GM12878 (cell line): ENCODE results near the gene MAGI2.

Experiments used
- CBFB ChIP-seq: IDR thresholded peaks from 2 replicates; pipeline ENCODE4 v1.6.1; 2016; ENCODE audit warnings: antibody characterized with exemption, low read depth
- EZH2 ChIP-seq: IDR thresholded peaks from 2 replicates; pipeline ENCODE4 v1.6.1; 2012; ENCODE audit warnings: low read depth, mild to moderate bottlenecking, control low read depth, inconsistent platforms, low read length, borderline replicate concordance; ENCODE audit not compliant: control insufficient read depth
- HDAC6 ChIP-seq: fragments of 200-600 bp; sonication (generic); IDR thresholded peaks from one replicate; pipeline ENCODE4 v1.8.0; 2017; ENCODE audit warnings: antibody characterized with exemption; ENCODE audit not compliant: unreplicated experiment
- POLR2AphosphoS5 ChIP-seq: IDR thresholded peaks from 2 replicates; pipeline ENCODE4 v1.6.1; 2011; ENCODE audit warnings: mild to moderate bottlenecking, low read length, inconsistent platforms
- RAD51 ChIP-seq: fragments of 450-650 bp; IDR thresholded peaks from 2 replicates; pipeline ENCODE4 v1.6.1; 2016; ENCODE audit warnings: moderate library complexity, mild to moderate bottlenecking, inconsistent platforms
- SKIL ChIP-seq: fragments of 450-650 bp; IDR thresholded peaks from 2 replicates; pipeline ENCODE4 v1.6.1; 2017; ENCODE audit warnings: mild to moderate bottlenecking, low read depth, inconsistent platforms; ENCODE audit not compliant: poor library complexity, severe bottlenecking
- SMAD1 ChIP-seq: fragments of 450-650 bp; IDR thresholded peaks from 2 replicates; pipeline ENCODE4 v1.6.1; 2018; ENCODE audit warnings: mild to moderate bottlenecking, low read depth; ENCODE audit not compliant: partially characterized antibody
- SPI1 ChIP-seq: IDR thresholded peaks from 2 replicates; pipeline ENCODE4 v1.6.1; 2011; ENCODE audit warnings: low read depth, mild to moderate bottlenecking, low read length, moderate library complexity, borderline replicate concordance; ENCODE audit not compliant: insufficient read depth
- SRF ChIP-seq, 2 experiments: IDR thresholded peaks; 2 replicates each; pipeline ENCODE4 v1.6.1; 2011; ENCODE audit warnings: low read depth in 2 of 2, low read length in 2 of 2, mild to moderate bottlenecking in 1 of 2, moderate library complexity in 1 of 2
- YBX1 ChIP-seq: fragments of 450-650 bp; IDR thresholded peaks from 2 replicates; pipeline ENCODE4 v1.6.1; 2016; ENCODE audit warnings: antibody characterized with exemption
- TF ChIP-seq, protein P1 (sequence below), 3 experiments: IDR thresholded peaks in 2 of 3; conservative IDR thresholded peaks in 1 of 3; 2 replicates each; pipeline ENCODE4 v1.5.1; 2011; ENCODE audit warnings: low read depth in 3 of 3, low read length in 3 of 3, mild to moderate bottlenecking in 3 of 3, control low read depth in 2 of 3, moderate library complexity in 2 of 3, inconsistent platforms in 1 of 3, mixed read lengths in 1 of 3; ENCODE audit not compliant: control insufficient read depth in 2 of 3, insufficient read depth in 1 of 3; ENCODE audit errors: extremely low read depth in 1 of 3
- TF ChIP-seq, protein P2 (sequence below): IDR thresholded peaks from 2 replicates; pipeline ENCODE4 v1.6.1; 2011; ENCODE audit warnings: low read depth, mild to moderate bottlenecking, low read length, moderate library complexity, borderline replicate concordance; ENCODE audit errors: extremely low read depth
- TF ChIP-seq, protein P3 (sequence below): fragments of 150-350 bp; IDR thresholded peaks from 2 replicates; pipeline ENCODE4 v1.6.1; 2014; ENCODE audit warnings: mild to moderate bottlenecking, low read depth, low read length

DNA sequence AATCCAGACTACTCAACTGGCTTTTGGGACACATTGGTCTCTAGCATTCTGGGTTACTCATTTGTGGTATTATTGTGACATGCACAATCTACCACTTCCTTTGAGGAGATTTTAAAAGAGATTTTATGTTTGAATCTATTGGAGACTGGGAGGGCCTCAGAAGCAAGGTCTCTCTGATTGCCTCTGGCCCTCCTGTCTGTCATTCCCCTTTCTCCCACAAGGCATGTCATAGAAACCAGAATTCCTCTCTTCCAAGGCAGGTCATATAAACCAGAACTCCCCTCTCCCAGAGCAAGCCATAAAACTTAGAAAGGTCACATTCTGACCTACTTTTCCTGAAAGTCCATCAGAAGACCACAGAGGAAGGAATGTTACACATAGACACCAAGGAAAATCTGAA is 877.2 kb downstream of the MAGI2 start:
- TF ChIP-seq YBX1 (no peak), SRF (IDR thresholded peaks at IDR 0.05; ENCODE audit: low read depth in 2 of 2, low read length in 2 of 2) (no peak), EZH2 (no peak), CBFB (no peak), SMAD1 (no peak), RAD51 (no peak), HDAC6 (no peak), POLR2AphosphoS5 (no peak), SKIL (no peak), SPI1 (no peak)
- TF ChIP-seq, protein P1, sequence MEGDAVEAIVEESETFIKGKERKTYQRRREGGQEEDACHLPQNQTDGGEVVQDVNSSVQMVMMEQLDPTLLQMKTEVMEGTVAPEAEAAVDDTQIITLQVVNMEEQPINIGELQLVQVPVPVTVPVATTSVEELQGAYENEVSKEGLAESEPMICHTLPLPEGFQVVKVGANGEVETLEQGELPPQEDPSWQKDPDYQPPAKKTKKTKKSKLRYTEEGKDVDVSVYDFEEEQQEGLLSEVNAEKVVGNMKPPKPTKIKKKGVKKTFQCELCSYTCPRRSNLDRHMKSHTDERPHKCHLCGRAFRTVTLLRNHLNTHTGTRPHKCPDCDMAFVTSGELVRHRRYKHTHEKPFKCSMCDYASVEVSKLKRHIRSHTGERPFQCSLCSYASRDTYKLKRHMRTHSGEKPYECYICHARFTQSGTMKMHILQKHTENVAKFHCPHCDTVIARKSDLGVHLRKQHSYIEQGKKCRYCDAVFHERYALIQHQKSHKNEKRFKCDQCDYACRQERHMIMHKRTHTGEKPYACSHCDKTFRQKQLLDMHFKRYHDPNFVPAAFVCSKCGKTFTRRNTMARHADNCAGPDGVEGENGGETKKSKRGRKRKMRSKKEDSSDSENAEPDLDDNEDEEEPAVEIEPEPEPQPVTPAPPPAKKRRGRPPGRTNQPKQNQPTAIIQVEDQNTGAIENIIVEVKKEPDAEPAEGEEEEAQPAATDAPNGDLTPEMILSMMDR (IDR thresholded peaks at IDR 0.05 in 2 of 3, conservative IDR thresholded peaks at IDR 0.05 in 1 of 3; ENCODE audit: control insufficient read depth in 2 of 3, extremely low read depth in 1 of 3, insufficient read depth in 1 of 3, low read depth in 3 of 3, low read length in 3 of 3) = no peak
- TF ChIP-seq, protein P2, sequence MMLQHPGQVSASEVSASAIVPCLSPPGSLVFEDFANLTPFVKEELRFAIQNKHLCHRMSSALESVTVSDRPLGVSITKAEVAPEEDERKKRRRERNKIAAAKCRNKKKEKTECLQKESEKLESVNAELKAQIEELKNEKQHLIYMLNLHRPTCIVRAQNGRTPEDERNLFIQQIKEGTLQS = no peak
- TF ChIP-seq, protein P3, sequence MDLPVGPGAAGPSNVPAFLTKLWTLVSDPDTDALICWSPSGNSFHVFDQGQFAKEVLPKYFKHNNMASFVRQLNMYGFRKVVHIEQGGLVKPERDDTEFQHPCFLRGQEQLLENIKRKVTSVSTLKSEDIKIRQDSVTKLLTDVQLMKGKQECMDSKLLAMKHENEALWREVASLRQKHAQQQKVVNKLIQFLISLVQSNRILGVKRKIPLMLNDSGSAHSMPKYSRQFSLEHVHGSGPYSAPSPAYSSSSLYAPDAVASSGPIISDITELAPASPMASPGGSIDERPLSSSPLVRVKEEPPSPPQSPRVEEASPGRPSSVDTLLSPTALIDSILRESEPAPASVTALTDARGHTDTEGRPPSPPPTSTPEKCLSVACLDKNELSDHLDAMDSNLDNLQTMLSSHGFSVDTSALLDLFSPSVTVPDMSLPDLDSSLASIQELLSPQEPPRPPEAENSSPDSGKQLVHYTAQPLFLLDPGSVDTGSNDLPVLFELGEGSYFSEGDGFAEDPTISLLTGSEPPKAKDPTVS = no peak
